UCSD-AML1 (cell line): Measurements from ENCODE around the gene CASP2.
A peak's percentile ranks its signal among the peaks of the same experiment; 100 is the strongest.

Experiments used
- DNase-seq: peaks from one replicate; lab custom pipeline; 2025; ENCODE audit not compliant: unreplicated experiment; lab: John Stamatoyannopoulos, UW

Gene CASP2

DNA sequence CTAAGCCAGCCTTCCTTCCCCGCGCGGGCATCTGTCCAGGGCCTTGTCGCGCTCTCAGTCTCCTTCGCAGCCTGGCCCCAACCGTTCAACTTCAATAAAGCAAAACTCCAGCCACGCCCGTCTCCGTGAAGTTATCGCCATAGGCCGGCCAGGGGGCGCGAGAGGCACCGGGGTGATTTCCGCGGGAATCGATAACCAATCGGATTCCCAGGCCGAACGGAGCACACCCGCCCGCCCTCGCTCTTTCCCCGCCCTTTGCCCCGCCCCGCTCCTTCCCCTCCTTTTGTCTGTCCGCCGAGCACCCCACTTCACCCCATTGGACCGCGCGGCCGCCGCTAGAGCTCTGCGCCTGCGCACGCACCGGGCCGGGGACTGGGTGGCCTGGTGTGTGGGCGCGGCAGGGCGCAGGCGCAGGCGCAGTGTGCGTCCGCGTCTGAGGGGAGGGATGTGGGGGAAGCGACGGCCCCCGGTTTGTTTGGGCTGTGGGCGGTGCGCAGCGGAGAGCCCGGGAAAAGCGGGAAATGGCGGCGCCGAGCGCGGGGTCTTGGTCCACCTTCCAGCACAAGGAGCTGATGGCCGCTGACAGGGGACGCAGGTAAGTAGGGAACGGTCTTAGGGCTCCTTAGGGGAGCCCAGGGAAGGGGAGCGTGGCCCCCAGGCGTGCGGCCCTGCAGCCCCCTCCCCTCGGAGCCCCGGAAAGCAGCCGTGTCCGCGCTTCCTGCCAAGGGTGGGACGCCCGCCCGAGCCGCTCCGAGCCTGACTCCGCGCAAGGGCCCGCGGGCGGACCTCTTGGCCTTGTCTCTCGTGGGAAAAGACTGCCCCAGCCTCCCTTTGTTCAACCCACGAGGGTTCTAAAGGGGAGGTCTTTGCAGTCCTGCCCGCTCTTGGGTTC is at the start of gene CASP2:
Gene CASP2 (plus strand): TSS at position 417 of the 892 bp plus-strand sequence. CDS start 105 bp downstream, at position 522.
- peak; percentile 93 for DNase-seq

DNA sequence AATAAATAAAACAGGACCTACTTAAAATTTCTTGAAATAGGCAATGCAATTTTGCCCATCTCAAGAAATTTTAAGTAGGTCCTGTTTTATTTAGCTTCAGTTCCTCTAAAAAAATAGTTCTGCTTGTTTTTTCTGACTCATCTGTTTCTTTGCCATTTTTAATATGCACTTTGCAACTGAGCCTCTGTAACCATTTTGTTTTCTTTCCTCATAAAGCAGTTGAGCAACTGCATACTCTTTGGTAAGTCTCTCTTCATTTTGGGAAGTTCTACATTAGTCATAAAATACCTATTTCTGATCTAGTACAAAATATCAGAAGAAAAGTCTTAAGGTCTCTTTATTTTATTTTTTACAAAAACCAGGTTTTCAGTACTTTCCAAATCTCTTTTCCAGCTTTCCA is 48.3 kb upstream of the CASP2 start:
- DNase-seq, result no peak

DNA sequence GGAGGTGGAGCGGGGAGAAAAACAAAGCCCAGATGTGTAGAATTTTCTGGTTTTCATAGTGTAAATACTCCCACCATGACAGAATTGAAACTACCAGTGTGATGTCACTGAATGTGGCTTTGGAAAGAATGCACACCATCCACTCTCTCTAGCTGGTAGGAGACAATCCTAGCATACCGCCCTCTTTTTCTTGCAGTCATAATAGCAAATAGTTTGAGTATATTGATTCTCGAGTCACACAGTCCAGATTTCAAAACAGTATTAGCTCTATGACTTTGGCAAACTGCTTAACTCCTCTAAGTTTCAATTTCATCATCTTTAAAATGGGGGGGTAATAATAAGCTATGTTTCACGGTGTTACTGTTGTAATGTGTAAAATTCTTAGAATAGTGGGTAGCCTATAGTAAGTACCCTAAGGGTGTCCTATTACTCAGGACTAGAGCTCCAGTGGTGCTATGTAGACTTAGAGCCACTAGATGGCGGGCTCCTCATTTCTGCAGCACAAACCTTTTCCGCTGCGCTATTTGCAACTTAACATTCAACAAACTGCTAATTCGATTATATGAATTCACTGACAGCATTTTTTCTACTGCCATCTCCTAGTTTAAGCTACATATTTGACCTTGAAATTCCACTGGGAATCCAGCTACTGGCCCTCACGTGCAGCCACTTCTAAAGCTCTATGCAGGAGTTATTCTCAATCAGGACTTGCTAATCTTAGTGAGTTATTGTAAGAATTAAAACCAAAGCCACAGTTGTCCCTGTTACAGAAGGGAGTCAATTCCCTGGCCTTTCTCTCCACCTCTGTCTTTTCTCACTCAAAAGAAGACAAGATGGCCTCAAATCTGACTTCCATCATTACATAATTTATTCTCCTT is 47.6 kb upstream of the CASP2 start:
- DNase-seq, result peak; percentile 17

DNA sequence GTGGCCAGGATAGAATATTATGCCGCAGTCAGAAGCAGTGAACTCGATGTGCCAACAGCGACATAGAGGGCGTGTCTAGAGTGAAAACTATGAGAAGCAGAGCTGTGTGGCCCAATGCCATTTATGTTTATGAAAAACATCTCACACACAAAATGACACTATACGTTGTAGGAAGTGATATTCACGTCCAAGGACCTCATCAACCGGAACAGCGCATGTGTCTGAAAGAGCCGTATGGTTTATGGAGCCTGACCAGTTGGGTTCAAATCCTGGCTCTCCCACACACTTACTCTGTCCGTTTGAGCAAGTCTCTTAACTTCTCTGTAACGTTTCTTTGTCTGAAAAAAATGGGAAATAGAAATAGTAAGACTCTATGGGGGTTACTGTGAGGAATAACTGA is 45.8 kb upstream of the CASP2 start:
- DNase-seq, result no peak

DNA sequence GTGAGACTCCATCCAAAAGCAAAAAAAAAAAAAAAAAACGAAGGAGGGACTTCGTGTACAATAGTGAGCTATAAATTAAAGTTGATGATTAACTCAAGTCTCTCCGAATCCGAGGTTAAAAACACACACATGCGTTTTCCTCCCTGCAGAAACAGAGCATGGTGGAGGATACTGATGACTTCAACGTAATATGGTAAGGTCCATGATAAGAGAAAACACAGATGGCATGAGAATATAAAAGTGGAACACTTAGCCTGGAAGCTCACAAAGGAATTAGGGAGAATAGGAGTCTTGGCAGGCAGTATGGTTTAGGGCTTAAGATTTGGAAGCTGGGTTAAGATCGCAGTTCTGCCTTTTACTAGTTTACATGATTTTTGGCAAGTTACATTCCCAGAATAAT is 45.0 kb upstream of the CASP2 start:
- DNase-seq, result no peak

DNA sequence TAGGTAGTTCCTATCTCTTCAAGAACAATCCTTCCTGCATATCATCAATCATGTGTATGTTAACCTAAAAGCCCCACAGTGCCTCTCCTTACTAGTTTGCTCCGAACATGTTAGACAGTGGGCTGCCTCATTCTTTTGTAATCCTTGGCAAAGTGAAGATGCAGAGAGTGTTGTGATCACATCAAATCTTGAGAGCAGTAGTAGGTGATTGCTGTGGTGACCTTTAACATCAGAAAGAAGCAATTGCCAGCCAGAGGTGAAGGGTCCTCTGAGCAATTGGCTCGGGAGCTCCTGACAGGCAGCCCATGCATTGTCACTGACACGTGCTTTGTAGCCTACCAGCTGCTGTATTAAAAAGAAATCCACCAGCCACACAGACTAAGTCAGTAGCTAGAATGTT is 44.5 kb upstream of the CASP2 start:
- no peak for DNase-seq

DNA sequence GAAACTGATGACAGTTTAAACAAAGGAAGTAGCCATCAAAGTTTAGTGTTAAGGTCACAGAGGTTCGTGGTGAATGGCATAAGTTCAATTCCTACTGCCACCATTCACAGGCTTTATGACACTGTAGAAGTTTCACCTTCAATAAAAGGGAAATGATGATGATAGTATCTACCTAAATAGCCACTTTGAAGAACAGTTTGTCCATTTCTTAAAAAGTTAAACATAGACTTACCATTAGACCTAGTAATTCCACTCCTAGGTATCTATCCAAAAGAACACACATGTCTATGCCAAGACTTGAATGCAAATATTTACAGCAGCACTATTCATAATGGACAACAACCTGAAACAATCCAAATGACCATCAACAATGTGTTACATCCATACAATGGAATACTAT is 43.8 kb upstream of the CASP2 start:
- DNase-seq, result no peak

DNA sequence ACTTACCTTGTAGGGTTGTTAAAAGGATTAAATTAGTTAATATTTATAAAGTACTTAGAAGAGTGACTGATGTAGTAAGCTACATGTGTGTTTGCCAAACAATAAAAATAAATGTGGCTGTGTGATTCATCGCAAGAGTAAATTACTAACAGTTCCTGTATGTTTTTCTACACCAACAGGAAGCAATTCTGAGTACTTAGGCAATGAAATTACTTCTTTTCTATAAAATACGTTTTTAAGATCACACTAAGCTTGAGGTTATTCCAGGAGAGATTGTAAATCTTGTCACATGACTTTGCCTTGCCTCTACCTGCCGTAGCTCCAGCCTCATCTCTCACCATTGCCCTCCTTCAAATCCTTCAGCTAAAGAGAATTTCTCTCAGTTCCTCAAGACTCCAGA is 43.0 kb upstream of the CASP2 start:
- no peak for DNase-seq

DNA sequence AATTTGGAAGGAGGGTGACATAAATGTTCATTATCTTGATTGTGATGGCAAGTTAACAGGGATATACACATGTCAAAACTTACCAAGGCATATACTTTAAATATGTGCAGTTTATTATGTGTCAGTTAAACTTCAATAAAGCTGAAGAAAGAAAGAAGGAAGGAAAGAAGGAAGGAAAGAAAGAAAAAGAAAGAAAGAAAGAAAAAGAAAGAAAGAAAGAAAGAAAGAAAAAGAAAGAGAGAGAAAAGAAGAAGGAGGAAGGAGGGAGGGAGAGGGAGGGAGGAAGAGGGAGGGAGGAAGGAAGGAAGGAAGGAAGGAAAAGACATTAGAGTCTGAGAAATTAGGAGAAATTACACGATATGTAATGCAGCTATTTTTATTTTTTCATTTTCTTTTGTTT is 40.8 kb upstream of the CASP2 start:
- no peak for DNase-seq

DNA sequence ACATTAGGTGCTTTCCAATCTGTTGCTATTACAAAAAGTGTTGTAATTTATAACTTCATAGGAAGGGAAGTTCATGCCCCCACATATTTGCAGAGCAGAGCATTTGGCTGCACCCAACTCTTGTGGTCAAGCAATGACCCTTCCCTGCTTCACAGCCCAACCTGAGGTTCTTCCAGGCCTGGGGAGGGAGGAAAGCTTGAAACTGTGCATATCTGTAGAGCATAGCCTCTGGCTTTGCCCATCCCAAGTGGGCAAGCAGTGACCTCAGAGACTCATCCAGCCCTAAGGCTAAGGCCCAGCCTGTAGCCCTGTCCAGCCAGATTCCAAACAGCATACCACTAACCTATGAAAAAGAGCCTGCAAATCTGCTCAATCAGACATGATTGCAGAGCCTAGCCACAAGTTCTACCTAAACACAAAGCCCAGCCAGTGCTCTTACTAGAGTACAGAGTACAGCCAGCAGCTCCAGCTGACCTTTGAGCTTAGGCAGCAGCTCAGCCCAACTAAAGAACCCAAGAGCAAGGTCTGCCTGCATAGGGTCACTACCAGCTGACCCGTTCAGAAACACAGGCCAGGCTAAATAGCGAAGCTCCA is 39.3 kb upstream of the CASP2 start:
- no peak for DNase-seq

DNA sequence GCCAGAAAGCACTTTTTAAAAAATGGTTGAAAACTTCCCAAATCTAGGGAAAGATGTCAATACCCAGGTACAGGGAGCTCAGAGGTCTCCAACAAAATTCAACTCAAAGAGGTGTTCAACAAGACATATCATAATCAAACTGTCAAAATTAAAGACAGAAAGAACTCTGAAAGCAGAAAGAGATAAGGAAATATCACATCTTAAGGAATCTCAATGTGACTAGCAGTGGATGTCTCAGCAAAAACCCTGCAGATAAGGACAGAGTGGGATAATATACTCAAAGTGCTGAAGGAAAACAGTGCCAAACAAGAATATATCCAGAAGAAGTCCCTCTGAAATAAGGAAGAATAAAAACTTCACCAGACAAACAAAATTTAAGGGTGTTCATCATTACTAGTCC is 38.0 kb upstream of the CASP2 start:
- DNase-seq, result no peak

DNA sequence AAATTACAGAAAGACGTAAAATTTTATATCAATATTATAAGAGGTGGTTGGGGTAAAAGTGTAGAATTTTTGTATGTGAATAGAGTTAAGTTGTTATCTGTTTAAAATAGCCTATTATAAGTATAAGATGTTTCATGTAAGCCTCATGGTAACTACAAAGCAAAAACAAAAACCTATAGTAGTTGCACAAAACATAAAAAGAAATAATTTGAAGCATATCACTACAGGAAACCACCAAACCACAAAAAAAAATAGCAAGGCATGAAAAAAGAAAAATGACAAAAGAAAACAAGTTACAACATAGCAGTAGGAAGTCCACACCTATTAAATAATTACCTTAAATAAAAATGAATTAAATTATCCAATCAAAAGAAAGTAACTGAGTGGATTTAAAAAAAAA is 37.3 kb upstream of the CASP2 start:
- no peak for DNase-seq

DNA sequence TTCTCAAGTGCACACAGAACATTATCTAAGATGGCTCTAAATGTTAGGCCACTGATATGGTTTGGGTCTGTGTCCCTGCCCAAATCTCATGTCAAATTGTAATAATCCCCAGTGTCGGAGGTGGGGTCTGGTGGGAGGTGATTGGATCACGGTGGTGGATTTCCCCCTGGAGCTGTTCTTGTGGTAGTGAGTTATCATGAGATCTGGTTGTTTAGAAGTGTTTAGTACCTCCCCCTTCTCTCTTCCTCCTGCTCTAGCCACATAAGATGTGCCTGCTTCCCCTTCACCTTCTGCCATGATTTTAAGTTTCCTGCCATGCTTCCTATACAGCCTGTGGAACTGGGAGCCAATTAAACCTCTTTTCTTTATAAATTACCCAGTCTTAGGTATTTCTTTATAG is 36.1 kb upstream of the CASP2 start:
- DNase-seq, result no peak

DNA sequence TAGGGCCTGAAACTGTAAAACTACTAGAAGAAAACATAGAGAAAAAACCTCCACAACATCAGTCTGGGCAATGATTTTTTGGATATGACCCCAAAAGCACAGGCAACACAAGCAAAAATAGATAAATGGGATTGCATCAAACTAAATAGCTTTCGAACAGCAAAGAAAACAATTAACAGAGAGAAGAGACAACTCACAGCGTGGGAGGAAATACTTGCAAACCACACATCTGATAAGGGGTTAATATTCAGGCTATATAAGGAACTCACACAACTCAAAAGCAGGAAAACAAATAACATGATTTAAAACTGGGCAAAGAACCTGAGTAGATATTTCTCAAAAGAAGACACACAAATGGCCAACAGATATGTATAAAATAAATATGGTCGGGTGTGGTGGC is 32.6 kb upstream of the CASP2 start:
- no peak for DNase-seq

DNA sequence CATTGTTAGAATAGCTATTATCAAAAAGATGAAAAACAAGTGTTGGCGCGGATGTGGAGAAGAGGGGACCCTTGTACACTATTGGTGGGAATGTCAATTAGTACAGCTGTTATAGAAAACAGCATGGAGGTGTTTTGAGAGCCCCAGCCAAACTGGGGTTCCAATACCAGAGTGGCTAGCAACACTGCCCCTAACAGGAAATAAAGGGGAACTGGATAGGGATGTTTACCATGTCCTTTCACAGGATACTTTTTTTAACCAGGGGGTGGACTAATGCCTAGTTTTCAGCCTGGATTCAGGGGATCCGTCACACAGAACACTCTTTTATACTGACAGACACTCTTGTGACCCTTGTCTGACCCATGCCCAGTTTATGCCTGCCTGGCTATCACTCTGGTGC is 31.8 kb upstream of the CASP2 start:
- no peak for DNase-seq

DNA sequence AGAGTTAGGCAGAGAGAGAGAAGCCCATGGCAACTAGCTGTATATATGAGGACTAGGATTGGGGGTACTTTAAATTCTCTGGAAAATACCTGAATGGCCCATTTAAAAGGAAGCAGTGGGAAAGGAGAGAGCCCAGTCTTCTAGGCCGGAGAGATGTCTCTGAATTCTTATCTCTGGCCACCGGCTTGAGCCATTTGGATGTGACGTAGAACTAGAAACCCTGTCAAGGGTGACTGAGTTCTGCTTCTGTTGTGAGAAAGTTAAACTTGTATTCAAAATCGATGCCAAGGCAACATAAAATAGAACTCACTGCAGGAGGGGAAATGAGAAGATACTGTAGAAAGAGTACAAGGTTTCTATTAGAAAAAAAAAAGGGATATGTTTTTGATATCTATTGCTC is 31.2 kb upstream of the CASP2 start:
- DNase-seq, result no peak

DNA sequence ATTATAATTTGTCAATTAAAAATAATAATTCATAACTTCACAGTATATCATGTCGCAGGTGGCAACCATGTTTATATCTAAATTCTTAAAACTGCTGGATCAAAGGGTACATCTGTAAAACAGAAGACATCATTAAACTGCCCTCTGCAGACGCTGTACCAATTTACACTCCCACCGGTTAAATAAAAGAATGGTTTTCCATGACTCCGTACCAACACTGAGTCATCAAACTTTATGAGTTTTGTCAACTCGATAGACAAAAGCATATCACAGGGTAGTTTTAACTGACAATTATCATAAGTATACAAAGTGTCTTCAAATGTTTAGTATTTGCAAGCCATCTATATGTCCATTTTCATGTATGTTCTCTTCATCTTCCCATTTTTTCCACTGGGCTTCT is 30.6 kb upstream of the CASP2 start:
- no peak for DNase-seq

DNA sequence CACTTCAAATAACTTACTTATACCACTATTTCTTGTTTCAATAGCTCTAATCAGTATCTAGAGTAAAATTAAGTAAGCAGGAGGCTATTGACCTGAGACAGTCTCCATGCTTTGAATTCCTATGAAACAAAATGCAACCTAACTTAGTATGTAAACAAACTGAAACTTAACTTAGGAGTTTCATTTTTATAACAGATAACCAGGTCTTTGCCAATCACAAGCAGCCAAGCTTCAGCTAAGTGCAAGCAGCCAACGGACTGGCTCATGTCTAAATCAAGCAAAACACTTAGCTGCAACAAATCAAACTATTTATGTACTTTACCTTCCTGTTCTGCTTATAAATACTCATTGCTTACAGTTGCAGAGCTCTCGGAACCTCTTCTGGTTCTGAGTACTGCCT is 29.3 kb upstream of the CASP2 start:
- DNase-seq, result no peak

DNA sequence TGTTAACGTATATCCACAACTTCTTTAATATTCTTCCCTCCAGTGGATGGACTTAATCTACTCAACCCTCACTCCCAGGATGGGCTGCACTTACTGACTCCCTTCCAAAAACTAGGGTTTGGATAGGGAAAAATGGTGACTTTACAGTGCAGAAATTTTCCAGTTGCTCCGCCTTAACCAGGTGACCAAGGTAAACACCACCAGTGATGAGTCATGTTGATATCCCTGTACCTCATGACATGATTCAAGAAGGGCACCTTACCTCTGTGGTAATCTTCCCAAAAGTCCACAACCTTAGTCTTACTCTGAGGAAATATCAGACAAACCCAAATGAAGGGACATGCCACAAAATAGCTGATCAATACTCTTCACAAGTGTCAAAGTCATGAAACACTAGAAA is 28.4 kb upstream of the CASP2 start:
- no peak for DNase-seq

DNA sequence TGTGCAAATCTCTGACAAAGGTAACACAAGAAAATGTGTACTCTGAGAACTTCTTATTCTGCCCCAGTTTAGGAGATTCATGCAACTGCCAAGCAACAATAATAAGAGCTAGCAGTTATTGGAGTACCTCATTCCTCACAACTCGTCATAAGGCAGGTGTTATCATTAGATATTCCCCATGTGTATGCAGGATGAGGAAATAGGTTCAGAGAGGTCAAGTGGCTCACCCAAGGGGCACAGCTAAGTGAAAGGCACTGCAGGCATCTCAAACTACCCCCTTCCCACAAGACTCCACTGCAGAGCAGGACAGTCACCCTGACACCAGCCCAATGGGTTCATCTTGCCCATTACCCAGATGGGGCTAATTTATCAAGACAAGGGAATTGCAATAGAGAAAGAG is 26.2 kb upstream of the CASP2 start:
- no peak for DNase-seq

DNA sequence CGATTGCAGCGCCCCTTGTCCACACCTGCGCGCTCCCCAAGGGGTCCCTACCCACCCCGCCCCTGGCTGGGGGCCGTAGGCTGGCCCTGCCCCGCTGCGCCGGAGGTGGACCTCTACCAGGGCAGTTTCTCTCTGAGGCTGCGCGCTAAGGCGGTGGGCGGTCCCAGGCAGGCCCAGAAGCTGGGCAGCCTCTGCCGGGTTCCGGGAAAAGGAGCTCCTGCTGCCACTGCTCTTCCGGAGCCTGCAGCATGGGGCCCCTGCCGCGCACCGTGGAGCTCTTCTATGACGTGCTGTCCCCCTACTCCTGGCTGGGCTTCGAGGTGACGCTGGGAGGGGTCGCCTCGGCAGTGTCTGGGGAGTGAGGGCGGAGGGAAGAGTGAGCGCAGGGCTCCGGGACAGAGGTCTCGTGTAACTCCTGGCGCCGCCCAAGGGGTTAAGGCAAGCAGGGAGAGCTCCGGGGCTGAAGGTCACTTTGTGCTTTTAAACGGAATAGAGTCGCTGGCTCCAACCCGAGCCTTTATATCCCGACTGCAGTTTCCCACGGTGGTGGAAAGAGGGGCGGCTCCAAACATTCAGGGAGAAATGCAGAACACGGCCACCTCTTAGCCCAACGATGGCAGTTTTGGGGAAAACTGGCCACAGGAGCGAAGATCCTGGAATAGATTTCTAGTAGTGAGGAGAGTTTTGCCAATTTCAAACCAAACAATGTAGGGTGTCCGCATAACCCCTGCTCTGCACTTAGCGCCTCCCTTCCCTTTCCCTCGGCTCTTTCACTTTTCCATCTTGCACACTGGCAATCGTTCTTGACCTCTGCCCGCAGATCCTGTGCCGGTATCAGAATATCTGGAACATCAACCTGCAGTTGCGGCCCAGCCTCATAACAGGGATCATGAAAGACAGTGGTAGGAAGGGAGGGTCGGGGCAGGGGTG is 24.6 kb upstream of the CASP2 start, which contains the start of gene GSTK1:
Gene GSTK1 (plus strand): TSS at position 176 of the 930 bp plus-strand sequence. CDS start 73 bp downstream, at position 249.
- peak; percentile 70 for DNase-seq
